ENCODE measurements around the gene TMEM163. TPM values are rescaled to one million over a fixed set of nuclear protein-coding genes. Genes with fewer than 3 reads are reported as not detected.
A peak's percentile ranks its signal among the peaks of the same experiment; 100 is the strongest.

The TMEM163 gene
- total and polyA plus RNA-seq, 12 donors = 0.16 to 1.7 (median 0.37) TPM

DNA sequence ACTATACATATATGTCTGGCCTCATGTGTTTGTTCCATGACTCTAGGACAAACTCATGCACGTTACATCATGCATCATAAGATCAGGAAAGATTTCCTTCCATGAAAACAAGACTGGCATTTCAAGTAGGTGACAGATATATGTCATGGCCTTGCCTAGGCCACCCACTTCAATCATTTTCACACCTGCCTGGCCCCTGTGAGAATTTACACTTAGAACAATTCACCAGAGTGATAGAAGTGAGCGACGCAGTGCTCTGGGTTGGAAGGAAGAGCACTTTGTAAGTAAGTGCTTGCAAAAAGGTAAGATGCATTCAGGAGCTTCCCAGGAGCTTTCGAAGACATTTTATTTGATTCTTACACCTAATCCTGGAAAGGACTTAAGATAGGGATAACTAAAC lies 39.5 kb downstream of the TMEM163 start:
- TF ChIP-seq, protein P1, sequence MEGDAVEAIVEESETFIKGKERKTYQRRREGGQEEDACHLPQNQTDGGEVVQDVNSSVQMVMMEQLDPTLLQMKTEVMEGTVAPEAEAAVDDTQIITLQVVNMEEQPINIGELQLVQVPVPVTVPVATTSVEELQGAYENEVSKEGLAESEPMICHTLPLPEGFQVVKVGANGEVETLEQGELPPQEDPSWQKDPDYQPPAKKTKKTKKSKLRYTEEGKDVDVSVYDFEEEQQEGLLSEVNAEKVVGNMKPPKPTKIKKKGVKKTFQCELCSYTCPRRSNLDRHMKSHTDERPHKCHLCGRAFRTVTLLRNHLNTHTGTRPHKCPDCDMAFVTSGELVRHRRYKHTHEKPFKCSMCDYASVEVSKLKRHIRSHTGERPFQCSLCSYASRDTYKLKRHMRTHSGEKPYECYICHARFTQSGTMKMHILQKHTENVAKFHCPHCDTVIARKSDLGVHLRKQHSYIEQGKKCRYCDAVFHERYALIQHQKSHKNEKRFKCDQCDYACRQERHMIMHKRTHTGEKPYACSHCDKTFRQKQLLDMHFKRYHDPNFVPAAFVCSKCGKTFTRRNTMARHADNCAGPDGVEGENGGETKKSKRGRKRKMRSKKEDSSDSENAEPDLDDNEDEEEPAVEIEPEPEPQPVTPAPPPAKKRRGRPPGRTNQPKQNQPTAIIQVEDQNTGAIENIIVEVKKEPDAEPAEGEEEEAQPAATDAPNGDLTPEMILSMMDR (IDR thresholded peaks at IDR 0.05) = no peak
- Histone ChIP-seq H3K4me3 (no peak overlapping the region), H3K4me1 (peaks cover 0 to 44% (median 13%) of the 10 kb centered on the region in 9 donors), H3K27ac (no peak overlapping the region), H3K9me3 (no peaks in the 10 kb centered on the region), H3K36me3 (no peaks in the 10 kb centered on the region), H3K27me3 (no peaks in the 10 kb centered on the region)
- DNase-seq (no peak), ATAC-seq (no peak)
- 85 to 96% methylated on average over 4 of the region's 4 CpGs for WGBS, 2 donors
- intact Hi-C loops (cut with DNase I) = loop anchor here in 1 of 10 donors (5.0 kb wide), 1 partner anchor 33 kb away; no protein-coding TSS in a partner anchor

DNA sequence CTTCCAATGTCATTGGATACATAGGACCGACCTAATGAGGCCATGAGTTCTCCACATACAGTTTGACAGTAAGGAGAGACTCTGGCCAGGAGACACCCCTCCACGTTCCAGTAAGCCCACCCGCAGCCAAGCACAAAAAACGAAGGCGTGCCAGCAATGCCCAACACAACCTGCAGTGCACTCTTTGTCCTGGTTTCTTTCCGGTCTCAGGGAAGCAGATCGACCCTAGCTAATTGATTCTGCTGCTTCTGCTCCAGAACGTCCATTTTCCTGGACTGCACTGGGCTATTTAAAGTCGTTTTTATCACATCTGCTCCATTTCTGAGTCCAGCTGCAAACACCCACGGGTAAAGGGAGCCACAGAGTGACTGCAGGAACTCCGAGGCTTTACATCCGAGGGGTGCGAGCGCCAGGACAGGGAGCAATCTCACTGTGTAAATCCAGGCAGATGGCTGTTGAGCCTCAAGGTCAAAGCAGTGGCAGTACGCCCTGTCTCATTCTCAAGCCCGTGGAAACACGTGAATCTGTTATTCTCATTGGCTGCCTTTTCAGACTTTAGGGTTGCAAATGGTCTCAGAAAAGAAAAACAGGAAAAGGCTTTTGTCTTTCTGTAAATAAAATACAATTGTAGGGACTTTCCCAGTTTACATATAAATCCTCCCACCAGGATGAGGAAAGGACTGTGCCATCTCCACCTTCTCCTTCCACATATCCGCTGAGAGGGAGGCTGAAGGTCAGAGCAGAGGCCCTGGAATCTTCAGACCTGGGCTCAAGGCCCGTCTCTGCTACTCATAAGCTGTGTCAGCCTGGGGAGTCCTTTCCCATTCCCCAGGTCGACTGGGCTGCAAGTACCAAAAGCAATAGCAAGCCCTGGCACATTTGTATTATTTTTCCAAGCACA lies 40.7 kb downstream of the TMEM163 start:
- TF ChIP-seq, protein P1 (IDR thresholded peaks at IDR 0.05) = no peak
- intact Hi-C loops (cut with DNase I) = loop anchor here in 1 of 10 donors (5.0 kb wide), 1 partner anchor 34 kb away; no protein-coding TSS in a partner anchor
- ATAC-seq (peak; percentile 46 to 74 (median 62)), DNase-seq (peak in 1 of 2 donors; percentile 14)
- no peaks in the 10 kb centered on the region for H3K27me3 ChIP-seq
- 27 to 32% methylated on average over 20 of the region's 20 CpGs for WGBS, 2 donors
- H3K4me3 ChIP-seq = no peak overlapping the region
- peaks cover 0 to 34% (median 12%) of the 10 kb centered on the region in 9 donors for H3K4me1 ChIP-seq
- peaks cover 0 to 6% (median 0%) of the 10 kb centered on the region in 11 donors for H3K9me3 ChIP-seq
- H3K36me3 ChIP-seq = no peaks in the 10 kb centered on the region
- peak overlapping the region in 2 of 10 donors; percentile 30 to 52 for H3K27ac ChIP-seq

DNA sequence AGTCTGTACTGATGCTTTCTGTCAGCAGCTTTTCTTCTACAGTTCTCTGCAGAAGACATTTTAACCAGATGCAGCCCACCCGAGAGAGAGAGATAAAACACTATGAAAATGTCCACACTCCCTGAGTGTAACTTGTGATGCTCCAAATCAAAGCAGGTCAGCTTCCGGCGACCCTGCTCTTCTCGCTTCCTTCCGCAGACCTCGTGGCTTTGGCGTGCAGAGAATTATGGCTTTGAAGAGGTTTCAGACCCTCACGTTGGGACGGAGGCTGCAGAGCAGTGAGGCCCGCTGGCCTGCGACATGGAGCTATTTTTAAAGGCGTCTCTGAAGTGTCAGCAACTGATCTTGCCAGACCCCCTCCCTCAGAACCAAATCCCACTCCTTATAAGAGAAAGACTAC lies 41.8 kb downstream of the TMEM163 start:
- H3K27me3 ChIP-seq = no peaks in the 10 kb centered on the region
- H3K9me3 ChIP-seq = peaks cover 0 to 6% (median 0%) of the 10 kb centered on the region in 11 donors
- TF ChIP-seq, protein P1 (IDR thresholded peaks at IDR 0.05) = no peak
- no peak overlapping the region for H3K27ac ChIP-seq
- no peak overlapping the region for H3K4me3 ChIP-seq
- H3K4me1 ChIP-seq = peaks cover 0 to 31% (median 12%) of the 10 kb centered on the region in 9 donors
- DNase-seq (no peak), ATAC-seq (peak in 1 of 8 donors; percentile 40)
- no peaks in the 10 kb centered on the region for H3K36me3 ChIP-seq
- 30 to 37% methylated on average over 12 of the region's 12 CpGs for WGBS, 2 donors
- intact Hi-C loops (cut with DNase I) = loop anchor here in 1 of 10 donors (5.0 kb wide), 1 partner anchor 35 kb away; no protein-coding TSS in a partner anchor

DNA sequence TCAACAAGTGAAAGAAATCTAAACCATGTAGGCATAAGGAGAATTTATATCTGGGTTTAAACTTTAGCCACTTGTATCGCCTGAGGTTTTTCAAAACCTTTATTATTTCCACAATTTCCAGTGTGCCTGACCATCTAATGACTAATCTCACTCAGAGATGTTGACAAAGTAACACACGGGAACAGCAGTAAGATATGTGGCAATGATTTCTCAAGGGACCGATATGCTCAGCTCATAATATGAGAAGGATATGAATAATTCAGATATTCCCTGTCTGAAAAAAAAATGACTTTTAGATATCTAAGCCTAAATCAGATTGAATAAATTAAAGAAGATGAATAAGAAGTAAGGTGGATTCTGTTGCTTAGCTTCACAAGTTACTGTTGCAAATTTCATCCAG lies 43.5 kb downstream of the TMEM163 start:
- intact Hi-C loops (cut with DNase I) = loop anchor here in 1 of 10 donors (5.0 kb wide), 1 partner anchor 37 kb away; no protein-coding TSS in a partner anchor
- Histone ChIP-seq H3K4me1 (peaks cover 0 to 38% (median 12%) of the 10 kb centered on the region in 9 donors), H3K9me3 (peaks cover 0 to 6% (median 0%) of the 10 kb centered on the region in 11 donors), H3K27ac (no peak overlapping the region), H3K4me3 (no peak overlapping the region), H3K27me3 (no peaks in the 10 kb centered on the region), H3K36me3 (no peaks in the 10 kb centered on the region)
- ATAC-seq = no peak
- TF ChIP-seq, protein P1 (IDR thresholded peaks at IDR 0.05) = no peak
- 64 to 65% methylated on average over 3 of the region's 3 CpGs for WGBS, 2 donors
- DNase-seq = no peak

Measured in heart right ventricle (tissue), 16 donors.